Measurements from ENCODE around the gene FAM163A.

DNA sequence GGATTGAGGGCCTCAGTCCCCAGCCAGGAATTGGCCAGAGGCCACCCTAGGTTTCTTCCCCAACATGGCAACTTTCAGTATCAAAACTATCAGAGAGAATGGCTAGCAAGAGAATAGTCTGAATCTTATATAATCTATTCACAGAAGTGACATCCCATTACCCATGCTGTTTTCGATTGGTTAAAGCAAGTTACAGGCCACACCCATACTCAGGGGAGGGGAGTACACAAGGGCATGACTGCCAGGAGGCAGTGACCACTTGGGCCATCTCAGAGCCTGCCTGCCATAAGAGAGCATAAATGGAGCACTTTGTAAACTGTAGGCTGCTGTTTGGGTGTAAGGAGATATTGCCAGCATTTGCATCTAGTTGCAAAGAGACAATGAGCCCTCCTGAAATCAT lies 65.4 kb downstream of the FAM163A start:
- TF ChIP-seq, protein P1, sequence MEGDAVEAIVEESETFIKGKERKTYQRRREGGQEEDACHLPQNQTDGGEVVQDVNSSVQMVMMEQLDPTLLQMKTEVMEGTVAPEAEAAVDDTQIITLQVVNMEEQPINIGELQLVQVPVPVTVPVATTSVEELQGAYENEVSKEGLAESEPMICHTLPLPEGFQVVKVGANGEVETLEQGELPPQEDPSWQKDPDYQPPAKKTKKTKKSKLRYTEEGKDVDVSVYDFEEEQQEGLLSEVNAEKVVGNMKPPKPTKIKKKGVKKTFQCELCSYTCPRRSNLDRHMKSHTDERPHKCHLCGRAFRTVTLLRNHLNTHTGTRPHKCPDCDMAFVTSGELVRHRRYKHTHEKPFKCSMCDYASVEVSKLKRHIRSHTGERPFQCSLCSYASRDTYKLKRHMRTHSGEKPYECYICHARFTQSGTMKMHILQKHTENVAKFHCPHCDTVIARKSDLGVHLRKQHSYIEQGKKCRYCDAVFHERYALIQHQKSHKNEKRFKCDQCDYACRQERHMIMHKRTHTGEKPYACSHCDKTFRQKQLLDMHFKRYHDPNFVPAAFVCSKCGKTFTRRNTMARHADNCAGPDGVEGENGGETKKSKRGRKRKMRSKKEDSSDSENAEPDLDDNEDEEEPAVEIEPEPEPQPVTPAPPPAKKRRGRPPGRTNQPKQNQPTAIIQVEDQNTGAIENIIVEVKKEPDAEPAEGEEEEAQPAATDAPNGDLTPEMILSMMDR (IDR thresholded peaks at IDR 0.05; ENCODE audit: insufficient read depth, low read length): no peak
- TF ChIP-seq POLR2AphosphoS5 (IDR thresholded peaks at IDR 0.05; ENCODE audit: low read depth) (no peak), SPI1 (IDR thresholded peaks at IDR 0.05; ENCODE audit: borderline replicate concordance, low read depth) (no peak)
- TF ChIP-seq, protein P2, sequence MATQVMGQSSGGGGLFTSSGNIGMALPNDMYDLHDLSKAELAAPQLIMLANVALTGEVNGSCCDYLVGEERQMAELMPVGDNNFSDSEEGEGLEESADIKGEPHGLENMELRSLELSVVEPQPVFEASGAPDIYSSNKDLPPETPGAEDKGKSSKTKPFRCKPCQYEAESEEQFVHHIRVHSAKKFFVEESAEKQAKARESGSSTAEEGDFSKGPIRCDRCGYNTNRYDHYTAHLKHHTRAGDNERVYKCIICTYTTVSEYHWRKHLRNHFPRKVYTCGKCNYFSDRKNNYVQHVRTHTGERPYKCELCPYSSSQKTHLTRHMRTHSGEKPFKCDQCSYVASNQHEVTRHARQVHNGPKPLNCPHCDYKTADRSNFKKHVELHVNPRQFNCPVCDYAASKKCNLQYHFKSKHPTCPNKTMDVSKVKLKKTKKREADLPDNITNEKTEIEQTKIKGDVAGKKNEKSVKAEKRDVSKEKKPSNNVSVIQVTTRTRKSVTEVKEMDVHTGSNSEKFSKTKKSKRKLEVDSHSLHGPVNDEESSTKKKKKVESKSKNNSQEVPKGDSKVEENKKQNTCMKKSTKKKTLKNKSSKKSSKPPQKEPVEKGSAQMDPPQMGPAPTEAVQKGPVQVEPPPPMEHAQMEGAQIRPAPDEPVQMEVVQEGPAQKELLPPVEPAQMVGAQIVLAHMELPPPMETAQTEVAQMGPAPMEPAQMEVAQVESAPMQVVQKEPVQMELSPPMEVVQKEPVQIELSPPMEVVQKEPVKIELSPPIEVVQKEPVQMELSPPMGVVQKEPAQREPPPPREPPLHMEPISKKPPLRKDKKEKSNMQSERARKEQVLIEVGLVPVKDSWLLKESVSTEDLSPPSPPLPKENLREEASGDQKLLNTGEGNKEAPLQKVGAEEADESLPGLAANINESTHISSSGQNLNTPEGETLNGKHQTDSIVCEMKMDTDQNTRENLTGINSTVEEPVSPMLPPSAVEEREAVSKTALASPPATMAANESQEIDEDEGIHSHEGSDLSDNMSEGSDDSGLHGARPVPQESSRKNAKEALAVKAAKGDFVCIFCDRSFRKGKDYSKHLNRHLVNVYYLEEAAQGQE (IDR thresholded peaks at IDR 0.05; ENCODE audit: insufficient replicate concordance, low read depth): no peak
